Spleen (tissue), 7 donors: Measurements from ENCODE around the gene FRMD4A.

Source experiments
- CTCF ChIP-seq, 11 experiments: fragments of 200-600 bp in 7 of 11; fragments of 450-650 bp in 4 of 11; sonication (generic) in 4 of 11; IDR thresholded peaks in 8 of 11; conservative IDR thresholded peaks in 3 of 11; 1 replicate in 7 of 11; 2 replicates in 4 of 11; pipeline versions ENCODE4 v1.4.0 to v1.8.0; 2016 to 2021; ENCODE audit warnings: antibody characterized with exemption in 11 of 11, inconsistent platforms in 4 of 11, mild to moderate bottlenecking in 1 of 11
- POLR2A ChIP-seq, 3 donors: fragments of 450-650 bp; IDR thresholded peaks; one replicate each; pipeline ENCODE4 v1.5.1; 2017; ENCODE audit warnings: antibody characterized with exemption in 3 of 3, mild to moderate bottlenecking in 1 of 3
- POLR2AphosphoS5 ChIP-seq, 3 donors: sonication (generic); formaldehyde crosslinking; IDR thresholded peaks; one replicate each; pipeline ENCODE4 v1.5.1; 2017; ENCODE audit warnings: antibody characterized with exemption in 3 of 3
- donor health status: DM: no; HTN: no; CAD: no; lungs with moderate emphysema.
- donor health status: DM: no; HTN: no; CAD: no.
- donor health status: DM: no; HTN: no; CAD: no.

GRCh38 chr10:13939391-13939790 is 391.3 kb downstream of the FRMD4A start:
- TF ChIP-seq CTCF (IDR thresholded peaks at IDR 0.05 in 8 of 11, conservative IDR thresholded peaks at IDR 0.05 in 3 of 11), result no peak
- TF ChIP-seq POLR2AphosphoS5 (IDR thresholded peaks at IDR 0.05), result no peak
- no peak for TF ChIP-seq POLR2A (IDR thresholded peaks at IDR 0.05)
